ENCODE measurements around the gene TMPRSS4.
"Not testable (repeated sequence)": the region's sequence is repeated elsewhere in the genome, so short reads cannot be mapped to it uniquely, and the experiment has no call there.

The TMPRSS4 gene

DNA sequence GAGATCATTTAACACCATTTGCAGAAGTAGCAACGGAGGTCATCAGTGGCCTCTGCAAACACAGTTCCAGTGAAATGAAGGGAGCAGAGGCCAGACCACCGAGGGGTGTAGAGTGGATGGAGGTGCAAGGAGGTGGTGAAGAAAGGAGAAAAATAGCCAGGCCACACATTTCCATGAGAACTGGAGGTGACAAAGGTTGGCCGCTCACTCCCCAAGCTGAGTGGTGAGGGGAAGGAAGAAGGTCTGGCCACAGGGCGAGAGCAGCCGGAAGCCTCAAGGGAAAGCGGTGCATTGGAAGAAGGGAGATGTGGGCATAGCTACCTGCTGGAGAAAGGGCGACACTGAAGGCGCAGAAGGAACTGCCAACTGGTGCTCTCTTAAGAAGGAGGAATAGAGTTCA, 20.1 kb upstream of the TMPRSS4 start:
- DNase-seq (ENCODE audit: low read depth in 2 of 2): no peak

- no peak for DNase-seq (ENCODE audit: low read depth in 2 of 2)
Measured at GRCh38 chr11:118057251-118058145, 19.4 kb upstream of the TMPRSS4 start.

- no peak for DNase-seq (ENCODE audit: low read depth in 2 of 2)
Measured at GRCh38 chr11:118058311-118059245, 18.3 kb upstream of the TMPRSS4 start.

- DNase-seq (ENCODE audit: low read depth in 2 of 2): no peak
Measured at GRCh38 chr11:118059246-118059940, 17.5 kb upstream of the TMPRSS4 start.

DNA sequence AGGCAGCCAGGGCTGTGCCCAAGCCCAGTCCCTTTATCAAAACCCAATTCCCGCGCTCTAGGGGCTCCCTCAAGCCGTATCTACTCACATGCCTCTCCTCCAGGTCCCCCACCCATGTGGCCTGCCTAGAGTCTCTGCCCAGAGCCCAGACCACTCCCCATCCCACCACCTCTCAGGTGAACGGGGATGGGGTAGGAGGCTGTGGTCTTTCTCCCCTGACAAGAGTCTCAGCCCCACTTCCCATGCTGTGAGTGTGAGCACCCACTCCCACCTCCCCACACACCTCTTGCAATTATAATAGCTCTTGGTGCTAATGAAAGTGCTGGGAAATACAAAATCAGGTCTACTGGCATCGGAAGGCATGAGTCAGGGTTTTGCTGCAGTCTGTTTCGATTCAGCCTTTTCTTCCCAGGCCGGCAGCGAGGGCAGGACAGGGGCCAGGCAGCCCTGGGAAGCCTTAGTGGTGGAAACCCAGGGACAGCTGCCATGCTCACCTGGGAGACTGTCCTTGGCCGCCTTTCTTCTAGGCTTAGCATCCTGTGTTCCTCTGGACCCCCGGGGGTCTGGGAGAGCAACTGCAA, 16.7 kb upstream of the TMPRSS4 start:
- no peak for DNase-seq (ENCODE audit: low read depth in 2 of 2)

- no peak for DNase-seq (ENCODE audit: low read depth in 2 of 2)
Measured at GRCh38 chr11:118060869-118061268, 16.0 kb upstream of the TMPRSS4 start.

- DNase-seq (ENCODE audit: low read depth in 2 of 2): no peak
Measured at GRCh38 chr11:118061586-118062125, 15.2 kb upstream of the TMPRSS4 start.

GRCh38 chr11:118062181-118062580, 14.7 kb upstream of the TMPRSS4 start:
- not testable (repeated sequence) for DNase-seq (ENCODE audit: low read depth in 2 of 2)

GRCh38 chr11:118062631-118063030, 14.2 kb upstream of the TMPRSS4 start:
- not testable (repeated sequence) for DNase-seq (ENCODE audit: low read depth in 2 of 2)

DNA sequence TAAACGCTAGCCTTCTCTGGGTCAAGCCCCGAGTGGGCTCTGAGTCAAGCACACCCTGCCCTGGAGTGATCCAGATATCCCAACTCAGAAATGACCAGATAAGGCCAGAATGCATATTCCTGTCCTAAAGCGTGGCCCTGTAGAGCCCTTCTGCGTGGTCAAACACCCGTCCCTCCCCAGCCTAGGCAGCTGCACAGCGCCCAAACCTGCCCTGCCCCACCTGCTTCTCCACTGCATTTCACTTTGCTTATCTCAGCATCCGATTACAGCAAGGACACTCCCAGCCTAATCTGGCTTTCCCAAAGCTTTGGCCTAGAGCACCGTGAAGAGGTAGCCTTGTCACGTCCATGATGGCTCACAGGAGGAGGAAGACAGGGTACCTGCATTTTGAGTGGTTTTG, 11.9 kb upstream of the TMPRSS4 start:
- no peak for DNase-seq (ENCODE audit: low read depth in 2 of 2)

DNA sequence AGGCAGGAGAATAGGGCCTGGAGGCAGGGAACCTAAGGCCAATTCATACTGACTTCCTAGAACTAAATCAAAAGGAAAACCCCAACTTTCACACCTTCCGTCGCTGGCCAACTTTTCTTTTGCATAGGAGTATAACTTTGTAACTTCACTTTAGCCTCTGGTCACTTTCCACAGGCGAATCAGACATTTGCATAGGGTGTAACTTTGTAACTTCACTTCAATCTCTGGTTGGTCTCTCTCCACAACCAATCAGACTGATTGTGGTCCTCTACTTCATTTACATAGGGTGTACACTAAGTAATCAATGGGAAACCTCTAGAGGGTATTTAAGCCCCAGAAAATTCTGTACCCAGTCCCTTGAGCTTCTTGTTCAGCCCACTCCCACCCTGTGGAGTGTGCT, 11.5 kb upstream of the TMPRSS4 start:
- no peak for DNase-seq (ENCODE audit: low read depth in 2 of 2)

DNA sequence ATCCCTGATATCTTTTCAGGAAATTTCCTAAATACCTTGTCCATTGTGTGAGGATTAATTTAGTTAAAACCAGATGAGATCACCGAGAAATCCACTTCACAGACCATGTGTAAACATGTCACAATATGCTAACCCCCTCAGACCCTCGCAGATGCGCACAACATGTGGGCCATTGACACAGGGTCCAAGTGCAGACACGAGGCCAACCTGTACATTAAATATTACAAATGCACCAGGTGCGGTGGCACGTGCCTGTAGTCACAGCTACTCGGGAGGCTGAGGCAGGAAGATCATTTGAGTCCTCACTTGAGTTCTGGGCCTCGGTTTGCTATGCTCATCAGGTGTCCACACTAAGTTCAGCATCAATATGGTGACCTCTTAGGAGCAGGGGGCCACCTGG, 9.9 kb upstream of the TMPRSS4 start:
- no peak for DNase-seq (ENCODE audit: low read depth in 2 of 2)

GRCh38 chr11:118068206-118068944, 8.5 kb upstream of the TMPRSS4 start:
- DNase-seq (ENCODE audit: low read depth in 2 of 2): no peak

- DNase-seq (ENCODE audit: low read depth in 2 of 2): no peak
Measured at GRCh38 chr11:118068945-118069612, 7.8 kb upstream of the TMPRSS4 start.

DNA sequence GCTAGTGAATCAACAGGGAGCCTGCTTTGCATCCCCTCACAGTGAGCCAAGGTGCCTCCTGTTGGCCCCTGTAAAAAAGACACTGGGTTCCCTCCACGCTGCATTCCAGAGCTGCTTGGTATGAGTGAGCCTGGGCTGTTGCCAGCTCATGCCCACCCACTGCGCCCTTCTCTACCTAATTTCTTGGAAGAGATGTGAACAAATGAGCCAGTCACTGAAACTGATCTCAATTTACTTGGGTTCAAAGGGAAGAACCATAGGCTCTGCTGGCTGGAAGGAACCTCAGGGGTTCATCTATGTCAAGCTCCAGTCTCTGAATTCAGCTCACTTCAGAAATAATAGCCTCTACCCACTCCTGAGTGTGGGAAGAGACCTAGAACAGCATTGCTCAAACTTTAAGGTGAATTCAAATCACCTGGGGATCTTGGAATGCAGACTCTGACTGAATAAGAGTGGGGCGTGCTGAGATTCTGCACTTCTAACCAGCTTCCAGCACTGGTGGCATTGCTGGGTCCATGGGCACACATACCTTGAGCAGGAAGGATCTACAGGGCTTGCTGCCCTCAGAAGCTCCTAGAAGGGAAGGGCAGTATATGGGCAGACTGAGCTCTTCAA, 5.4 kb upstream of the TMPRSS4 start:
- DNase-seq (ENCODE audit: low read depth in 2 of 2): no peak

- DNase-seq (ENCODE audit: low read depth in 2 of 2): no peak
Measured at GRCh38 chr11:118073554-118073953, 3.3 kb upstream of the TMPRSS4 start.

GRCh38 chr11:118074091-118074685, 2.7 kb upstream of the TMPRSS4 start:
- DNase-seq (ENCODE audit: low read depth in 2 of 2): no peak

- DNase-seq (ENCODE audit: low read depth in 2 of 2): no peak
Measured at GRCh38 chr11:118074785-118075184, 2.1 kb upstream of the TMPRSS4 start.

GRCh38 chr11:118078911-118079411, 2.1 kb downstream of the TMPRSS4 start:
- DNase-seq (ENCODE audit: low read depth in 2 of 2): no peak

All from activated CD8-positive, alpha-beta memory T cell treated with anti-CD3 and anti-CD28 coated beads for 4 hours (primary cell).